Measurements from ENCODE around the gene TMEM203. TPM values are rescaled to one million over a fixed set of nuclear protein-coding genes. Genes with fewer than 3 reads are reported as not detected.

TMEM203 gene
- total and polyA plus RNA-seq, 2 of the 13 experiments (the other 11 are each of a cell fraction or from before 2014, with no cell fraction given): 23.4 to 36.7 TPM

DNA sequence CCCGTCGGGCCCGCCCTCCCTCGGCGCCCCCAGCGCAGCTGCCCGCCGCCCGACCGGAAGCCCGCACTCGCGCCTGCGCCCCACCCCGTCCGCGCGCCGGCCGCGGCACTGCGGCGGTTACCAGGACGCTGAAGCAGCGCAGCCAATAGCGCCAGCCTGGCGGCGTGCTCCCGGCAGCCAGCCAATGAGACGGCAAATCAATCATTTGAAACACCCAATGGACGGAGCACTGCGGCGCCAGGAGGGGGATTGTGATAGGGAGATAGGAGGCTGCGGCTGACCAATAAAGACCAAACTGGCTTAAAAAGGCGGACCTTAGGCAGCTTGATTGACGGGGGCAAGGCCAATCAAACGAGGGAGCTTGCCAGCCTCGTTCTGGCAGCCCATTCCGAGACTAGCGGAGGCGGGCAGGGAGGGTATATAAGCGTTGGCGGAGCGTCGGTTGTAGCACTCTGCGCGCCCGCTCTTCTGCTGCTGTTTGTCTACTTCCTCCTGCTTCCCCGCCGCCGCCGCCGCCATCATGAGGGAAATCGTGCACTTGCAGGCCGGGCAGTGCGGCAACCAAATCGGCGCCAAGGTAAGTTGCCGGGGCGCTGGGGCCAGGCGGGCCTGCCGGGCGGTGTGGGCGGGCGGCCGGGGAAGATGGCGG lies 35.5 kb upstream of the TMEM203 start, which contains the start of gene TUBB4B (continued):
- 0 out of 2 replicates have a peak, but pooled peaks have one; percentile 76 for TF ChIP-seq ZNF513 (CRISPR knock-in tag; conservative IDR thresholded peaks at IDR 0.05)
- TF ChIP-seq NR3C1 (CRISPR knock-in tag; IDR thresholded peaks at IDR 0.05): no peak
- TF ChIP-seq FOSL2 (CRISPR knock-in tag; IDR thresholded peaks at IDR 0.05): peak; percentile 58
- no peak for TF ChIP-seq CEBPB (IDR thresholded peaks at IDR 0.05; ENCODE audit: borderline replicate concordance, low read depth, low read length)
- 0 out of 2 replicates have a peak, but pooled peaks have one; percentile 30 for TF ChIP-seq SOX5 (CRISPR knock-in tag; IDR thresholded peaks at IDR 0.05; ENCODE audit: borderline replicate concordance)
- TF ChIP-seq THYN1 (CRISPR knock-in tag; IDR thresholded peaks at IDR 0.05; ENCODE audit: borderline replicate concordance, low read depth): no peak
- 0 out of 2 replicates have a peak, but pooled peaks have one; percentile 84 for TF ChIP-seq ZNF430 (CRISPR knock-in tag; IDR thresholded peaks at IDR 0.05)
- no peak for TF ChIP-seq SAFB2 (CRISPR knock-in tag; IDR thresholded peaks at IDR 0.05; ENCODE audit: borderline replicate concordance, low read depth)
- TF ChIP-seq ZZZ3 (CRISPR knock-in tag; IDR thresholded peaks at IDR 0.05; ENCODE audit: borderline replicate concordance): no peak
- TF ChIP-seq RARG (CRISPR knock-in tag; IDR thresholded peaks at IDR 0.05; ENCODE audit: low read depth): 0 out of 2 replicates have a peak, but pooled peaks have one; percentile 22
- no peak for TF ChIP-seq ZNF780A (CRISPR knock-in tag; IDR thresholded peaks at IDR 0.05)
- TF ChIP-seq, protein P1, sequence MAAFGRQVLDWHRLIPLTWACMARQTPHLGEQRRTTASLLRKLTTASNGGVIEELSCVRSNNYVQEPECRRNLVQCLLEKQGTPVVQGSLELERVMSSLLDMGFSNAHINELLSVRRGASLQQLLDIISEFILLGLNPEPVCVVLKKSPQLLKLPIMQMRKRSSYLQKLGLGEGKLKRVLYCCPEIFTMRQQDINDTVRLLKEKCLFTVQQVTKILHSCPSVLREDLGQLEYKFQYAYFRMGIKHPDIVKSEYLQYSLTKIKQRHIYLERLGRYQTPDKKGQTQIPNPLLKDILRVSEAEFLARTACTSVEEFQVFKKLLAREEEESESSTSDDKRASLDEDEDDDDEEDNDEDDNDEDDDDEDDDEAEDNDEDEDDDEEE (CRISPR knock-in tag; IDR thresholded peaks at IDR 0.05): no peak
- no peak for TF ChIP-seq ZNF678 (CRISPR knock-in tag; IDR thresholded peaks at IDR 0.05)
- no peak for TF ChIP-seq ZNF446 (CRISPR knock-in tag; IDR thresholded peaks at IDR 0.05)
- TF ChIP-seq, protein P2, sequence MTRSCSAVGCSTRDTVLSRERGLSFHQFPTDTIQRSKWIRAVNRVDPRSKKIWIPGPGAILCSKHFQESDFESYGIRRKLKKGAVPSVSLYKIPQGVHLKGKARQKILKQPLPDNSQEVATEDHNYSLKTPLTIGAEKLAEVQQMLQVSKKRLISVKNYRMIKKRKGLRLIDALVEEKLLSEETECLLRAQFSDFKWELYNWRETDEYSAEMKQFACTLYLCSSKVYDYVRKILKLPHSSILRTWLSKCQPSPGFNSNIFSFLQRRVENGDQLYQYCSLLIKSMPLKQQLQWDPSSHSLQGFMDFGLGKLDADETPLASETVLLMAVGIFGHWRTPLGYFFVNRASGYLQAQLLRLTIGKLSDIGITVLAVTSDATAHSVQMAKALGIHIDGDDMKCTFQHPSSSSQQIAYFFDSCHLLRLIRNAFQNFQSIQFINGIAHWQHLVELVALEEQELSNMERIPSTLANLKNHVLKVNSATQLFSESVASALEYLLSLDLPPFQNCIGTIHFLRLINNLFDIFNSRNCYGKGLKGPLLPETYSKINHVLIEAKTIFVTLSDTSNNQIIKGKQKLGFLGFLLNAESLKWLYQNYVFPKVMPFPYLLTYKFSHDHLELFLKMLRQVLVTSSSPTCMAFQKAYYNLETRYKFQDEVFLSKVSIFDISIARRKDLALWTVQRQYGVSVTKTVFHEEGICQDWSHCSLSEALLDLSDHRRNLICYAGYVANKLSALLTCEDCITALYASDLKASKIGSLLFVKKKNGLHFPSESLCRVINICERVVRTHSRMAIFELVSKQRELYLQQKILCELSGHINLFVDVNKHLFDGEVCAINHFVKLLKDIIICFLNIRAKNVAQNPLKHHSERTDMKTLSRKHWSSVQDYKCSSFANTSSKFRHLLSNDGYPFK (CRISPR knock-in tag; IDR thresholded peaks at IDR 0.05; ENCODE audit: borderline replicate concordance): 0 out of 2 replicates have a peak, but pooled peaks have one; percentile 10
- peak; percentile 53 for TF ChIP-seq TGIF2 (CRISPR knock-in tag; IDR thresholded peaks at IDR 0.05)
- TF ChIP-seq ZNF232 (CRISPR knock-in tag; IDR thresholded peaks at IDR 0.05; ENCODE audit: borderline replicate concordance): peak; percentile 70; the same call in 1 of the 2 replicates
- TF ChIP-seq ELF4 (CRISPR knock-in tag; IDR thresholded peaks at IDR 0.05; ENCODE audit: borderline replicate concordance): no peak
- TF ChIP-seq POLR2AphosphoS2 (IDR thresholded peaks at IDR 0.05; ENCODE audit: low read depth, low read length): peak; percentile 93
- TF ChIP-seq ZNF280D (CRISPR knock-in tag; IDR thresholded peaks at IDR 0.05): 0 out of 2 replicates have a peak, but pooled peaks have one; percentile 4
- TF ChIP-seq SETDB1 (CRISPR knock-in tag; IDR thresholded peaks at IDR 0.05; ENCODE audit: borderline replicate concordance): no peak
